Measurements from ENCODE around the gene VSIR. TPM values are rescaled to one million over a fixed set of nuclear protein-coding genes. Genes with fewer than 3 reads are reported as not detected.
A peak's percentile ranks its signal among the peaks of the same experiment; 100 is the strongest.

The VSIR gene
- total and polyA plus RNA-seq, 9 of the 15 experiments (the other 6 are each of a cell fraction or from before 2014, with no cell fraction given): 0.14 to 20.5 (median 9.3) TPM

DNA sequence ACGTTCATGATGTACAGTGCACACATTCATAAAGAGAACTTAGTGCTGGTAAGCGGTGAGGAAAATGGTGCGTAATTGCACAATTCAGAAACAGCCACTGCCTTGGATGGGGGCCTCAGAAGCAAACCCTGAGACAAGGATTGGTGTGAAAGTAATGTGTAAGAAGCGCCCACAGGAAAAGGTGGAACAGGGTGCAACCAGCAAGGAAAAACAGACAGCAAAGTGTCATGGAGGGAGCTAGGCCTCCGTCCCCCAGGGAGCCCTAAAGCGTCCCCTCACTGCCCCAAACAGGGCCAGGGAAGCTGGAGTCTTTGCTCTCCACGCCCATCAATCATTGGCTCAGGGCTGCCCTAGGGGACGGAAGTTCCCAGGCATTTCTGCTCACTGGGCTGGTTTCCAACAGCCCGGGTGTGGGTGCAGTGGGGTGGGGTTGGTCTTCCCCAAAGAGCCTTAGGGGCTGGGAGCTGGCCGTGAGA, 44.1 kb downstream of the VSIR start:
- H3K4me1 ChIP-seq (replicated peaks in 1 of 2; ENCODE audit: control insufficient read depth in 2 of 2, insufficient read depth in 2 of 2, low read length in 2 of 2): peaks cover 31 to 60% of the 10 kb centered on the region in 2 experiments
- H4K20me1 ChIP-seq (replicated peaks; ENCODE audit: control insufficient read depth, insufficient read depth, low read length): no peaks in the 10 kb centered on the region
- peak overlapping the region; percentile 80 for H2AFZ ChIP-seq (ENCODE audit: low read depth, low read length)
- ATAC-seq: peak; percentile 74
- no peaks in the 10 kb centered on the region for H3K9me3 ChIP-seq (replicated peaks; ENCODE audit: control insufficient read depth, insufficient read depth, low read depth, low read length)
- no peaks in the 10 kb centered on the region for H3K36me3 ChIP-seq (ENCODE audit: control insufficient read depth, insufficient read depth, low read length)
- no TSS peak for BruUV-seq (replicated peaks)
- DNase-seq (ENCODE audit: extremely low read depth in 1 of 4, low spot score in 3 of 4): peak; percentile 67 to 75 (median 67)
- FAIRE-seq: peak; percentile 88
- 30% methylated on average over 10 of the region's 10 CpGs for WGBS (ENCODE audit: insufficient coverage, low coverage, missing lambda C conversion rate)
- intact Hi-C loops (cut with micrococcal nuclease) (loop anchor here (2.0 kb wide), 1 partner anchor 18 kb away; no protein-coding TSS in a partner anchor), in situ Hi-C loops (cut with MboI) (no loop called here)
- peak overlapping the region; percentile 44; the same call in 1 of the 3 replicates for H3K27ac ChIP-seq (ENCODE audit: extremely low read depth, low read depth, low read length)
- no peak overlapping the region for H3K4me2 ChIP-seq (ENCODE audit: insufficient read depth, low read length)
- H3K27me3 ChIP-seq (ENCODE audit: control insufficient read depth in 2 of 2, insufficient read depth in 2 of 2, low read length in 2 of 2): no peaks in the 10 kb centered on the region; a peak in 1 of 5 replicates
- no peaks in the 10 kb centered on the region for H3K9me1 ChIP-seq (ENCODE audit: control insufficient read depth, insufficient read depth, low read length)
- H3K9ac ChIP-seq (ENCODE audit: insufficient read depth in 1 of 2, low read depth in 2 of 2, low read length in 2 of 2): peak overlapping the region in 1 of 2 experiments; percentile 77; a peak in 2 of 4 replicates
- H3K4me3 ChIP-seq: no peak overlapping the region
- POLR2A ChIA-PET: interaction anchor here (0.6 to 2.2 kb wide), 2 partner anchors 10 to 139 kb away, joined by 3 to 8 read pairs; no protein-coding TSS in a partner anchor
- CTCF ChIA-PET (ENCODE audit: low intra/inter-chr PET ratio): no interaction called here
- H3K79me2 ChIP-seq (ENCODE audit: control insufficient read depth, insufficient read depth, low read length): no peaks in the 10 kb centered on the region
- TF ChIP-seq ZNF121 (CRISPR knock-in tag; conservative IDR thresholded peaks at IDR 0.05) (no peak), ZKSCAN8 (CRISPR knock-in tag; IDR thresholded peaks at IDR 0.05) (no peak), SREBF1 (IDR thresholded peaks at IDR 0.05; ENCODE audit: borderline replicate concordance, low read depth, low read length) (no peak), XRCC5 (IDR thresholded peaks at IDR 0.05; ENCODE audit: low read depth, low read length) (no peak), RCOR1 (IDR thresholded peaks at IDR 0.05; ENCODE audit: borderline replicate concordance in 1 of 2, low read depth in 2 of 2, low read length in 2 of 2) (0 out of 4 replicates have a peak, but pooled peaks of 1 of the 2 experiments have one; percentile 13), ZNF785 (CRISPR knock-in tag; IDR thresholded peaks at IDR 0.05) (no peak), RHOXF2B (CRISPR knock-in tag; conservative IDR thresholded peaks at IDR 0.05) (no peak), FOXP1 (CRISPR knock-in tag; IDR thresholded peaks at IDR 0.05) (no peak), GATAD2A (IDR thresholded peaks at IDR 0.05) (no peak), ZSCAN29 (IDR thresholded peaks at IDR 0.05) (no peak), ZNF699 (CRISPR knock-in tag; IDR thresholded peaks at IDR 0.05; ENCODE audit: insufficient replicate concordance) (no peak), SMAD1 (IDR thresholded peaks at IDR 0.05; ENCODE audit: low read depth, low read length, partially characterized antibody) (no peak), ZNF165 (CRISPR knock-in tag; IDR thresholded peaks at IDR 0.05; ENCODE audit: borderline replicate concordance) (0 out of 2 replicates have a peak, but pooled peaks have one; percentile 55)
- TF ChIP-seq, protein P1, sequence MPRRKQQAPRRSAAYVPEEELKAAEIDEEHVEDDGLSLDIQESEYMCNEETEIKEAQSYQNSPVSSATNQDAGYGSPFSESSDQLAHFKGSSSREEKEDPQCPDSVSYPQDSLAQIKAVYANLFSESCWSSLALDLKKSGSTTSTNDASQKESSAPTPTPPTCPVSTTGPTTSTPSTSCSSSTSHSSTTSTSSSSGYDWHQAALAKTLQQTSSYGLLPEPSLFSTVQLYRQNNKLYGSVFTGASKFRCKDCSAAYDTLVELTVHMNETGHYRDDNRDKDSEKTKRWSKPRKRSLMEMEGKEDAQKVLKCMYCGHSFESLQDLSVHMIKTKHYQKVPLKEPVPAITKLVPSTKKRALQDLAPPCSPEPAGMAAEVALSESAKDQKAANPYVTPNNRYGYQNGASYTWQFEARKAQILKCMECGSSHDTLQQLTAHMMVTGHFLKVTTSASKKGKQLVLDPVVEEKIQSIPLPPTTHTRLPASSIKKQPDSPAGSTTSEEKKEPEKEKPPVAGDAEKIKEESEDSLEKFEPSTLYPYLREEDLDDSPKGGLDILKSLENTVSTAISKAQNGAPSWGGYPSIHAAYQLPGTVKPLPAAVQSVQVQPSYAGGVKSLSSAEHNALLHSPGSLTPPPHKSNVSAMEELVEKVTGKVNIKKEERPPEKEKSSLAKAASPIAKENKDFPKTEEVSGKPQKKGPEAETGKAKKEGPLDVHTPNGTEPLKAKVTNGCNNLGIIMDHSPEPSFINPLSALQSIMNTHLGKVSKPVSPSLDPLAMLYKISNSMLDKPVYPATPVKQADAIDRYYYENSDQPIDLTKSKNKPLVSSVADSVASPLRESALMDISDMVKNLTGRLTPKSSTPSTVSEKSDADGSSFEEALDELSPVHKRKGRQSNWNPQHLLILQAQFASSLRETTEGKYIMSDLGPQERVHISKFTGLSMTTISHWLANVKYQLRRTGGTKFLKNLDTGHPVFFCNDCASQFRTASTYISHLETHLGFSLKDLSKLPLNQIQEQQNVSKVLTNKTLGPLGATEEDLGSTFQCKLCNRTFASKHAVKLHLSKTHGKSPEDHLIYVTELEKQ (CRISPR knock-in tag; IDR thresholded peaks at IDR 0.05): no peak
- TF ChIP-seq, protein P2, sequence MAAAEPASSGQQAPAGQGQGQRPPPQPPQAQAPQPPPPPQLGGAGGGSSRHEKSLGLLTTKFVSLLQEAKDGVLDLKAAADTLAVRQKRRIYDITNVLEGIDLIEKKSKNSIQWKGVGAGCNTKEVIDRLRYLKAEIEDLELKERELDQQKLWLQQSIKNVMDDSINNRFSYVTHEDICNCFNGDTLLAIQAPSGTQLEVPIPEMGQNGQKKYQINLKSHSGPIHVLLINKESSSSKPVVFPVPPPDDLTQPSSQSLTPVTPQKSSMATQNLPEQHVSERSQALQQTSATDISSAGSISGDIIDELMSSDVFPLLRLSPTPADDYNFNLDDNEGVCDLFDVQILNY (CRISPR knock-in tag; IDR thresholded peaks at IDR 0.05): no peak
- TF ChIP-seq, protein P3, sequence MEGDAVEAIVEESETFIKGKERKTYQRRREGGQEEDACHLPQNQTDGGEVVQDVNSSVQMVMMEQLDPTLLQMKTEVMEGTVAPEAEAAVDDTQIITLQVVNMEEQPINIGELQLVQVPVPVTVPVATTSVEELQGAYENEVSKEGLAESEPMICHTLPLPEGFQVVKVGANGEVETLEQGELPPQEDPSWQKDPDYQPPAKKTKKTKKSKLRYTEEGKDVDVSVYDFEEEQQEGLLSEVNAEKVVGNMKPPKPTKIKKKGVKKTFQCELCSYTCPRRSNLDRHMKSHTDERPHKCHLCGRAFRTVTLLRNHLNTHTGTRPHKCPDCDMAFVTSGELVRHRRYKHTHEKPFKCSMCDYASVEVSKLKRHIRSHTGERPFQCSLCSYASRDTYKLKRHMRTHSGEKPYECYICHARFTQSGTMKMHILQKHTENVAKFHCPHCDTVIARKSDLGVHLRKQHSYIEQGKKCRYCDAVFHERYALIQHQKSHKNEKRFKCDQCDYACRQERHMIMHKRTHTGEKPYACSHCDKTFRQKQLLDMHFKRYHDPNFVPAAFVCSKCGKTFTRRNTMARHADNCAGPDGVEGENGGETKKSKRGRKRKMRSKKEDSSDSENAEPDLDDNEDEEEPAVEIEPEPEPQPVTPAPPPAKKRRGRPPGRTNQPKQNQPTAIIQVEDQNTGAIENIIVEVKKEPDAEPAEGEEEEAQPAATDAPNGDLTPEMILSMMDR (IDR thresholded peaks at IDR 0.05 in 2 of 3, conservative IDR thresholded peaks at IDR 0.05 in 1 of 3; ENCODE audit: insufficient read depth in 2 of 3, low read depth in 1 of 3, low read length in 3 of 3): no peak; a peak in 1 of 6 replicates
